Astrocyte of the cerebellum (primary cell): Measurements from ENCODE around the gene FAM221B.

Source experiments
- DNase-seq: peaks from one replicate; pipeline ENCODE4 v3.0.0-alpha.2; 2011; ENCODE audit warnings: low read depth
- H3K4me3 ChIP-seq: 2 replicates; pipeline ENCODE4 v1.5.1; 2011; ENCODE audit warnings: mild to moderate bottlenecking, low read depth, low read length, moderate library complexity
- CTCF ChIP-seq: IDR thresholded peaks from 2 replicates; pipeline ENCODE4 v1.5.1; 2012; ENCODE audit warnings: low read length, low read depth, moderate library complexity, mild to moderate bottlenecking; ENCODE audit errors: missing control alignments
- in situ Hi-C: cut with HindIII; loops from 2 replicates; pipeline ENCODE4 v1.10.0; 2017; ENCODE audit warnings: low sequenced_read_pairs

Gene FAM221B

GRCh38 chr9:35859310-35859989, 30.9 kb upstream of the FAM221B start:
- in situ Hi-C loops: no loop called here
- no peak for DNase-seq
- no peak for TF ChIP-seq CTCF
- H3K4me3 ChIP-seq: no peak overlapping the region

- no peak overlapping the region for H3K4me3 ChIP-seq
- in situ Hi-C loops: no loop called here
- TF ChIP-seq CTCF: no peak
- no peak for DNase-seq
Measured at GRCh38 chr9:35858458-35858857, 29.9 kb upstream of the FAM221B start.

- in situ Hi-C loops: no loop called here
- H3K4me3 ChIP-seq: no peak overlapping the region
- TF ChIP-seq CTCF: no peak
- DNase-seq: no peak
Measured at GRCh38 chr9:35856882-35857281, 28.4 kb upstream of the FAM221B start.

GRCh38 chr9:35856206-35856605, 27.7 kb upstream of the FAM221B start:
- TF ChIP-seq CTCF: no peak
- in situ Hi-C loops: no loop called here
- no peak for DNase-seq
- H3K4me3 ChIP-seq: no peak overlapping the region

GRCh38 chr9:35854091-35854762, 25.7 kb upstream of the FAM221B start:
- DNase-seq: no peak
- no peak for TF ChIP-seq CTCF
- in situ Hi-C loops: no loop called here
- no peak overlapping the region for H3K4me3 ChIP-seq

- DNase-seq: no peak
- no peak overlapping the region for H3K4me3 ChIP-seq
- in situ Hi-C loops: no loop called here
- TF ChIP-seq CTCF: no peak
Measured at GRCh38 chr9:35852876-35853865, 24.6 kb upstream of the FAM221B start.
